Measurements from ENCODE around the gene TUBGCP6.

Gene TUBGCP6

DNA sequence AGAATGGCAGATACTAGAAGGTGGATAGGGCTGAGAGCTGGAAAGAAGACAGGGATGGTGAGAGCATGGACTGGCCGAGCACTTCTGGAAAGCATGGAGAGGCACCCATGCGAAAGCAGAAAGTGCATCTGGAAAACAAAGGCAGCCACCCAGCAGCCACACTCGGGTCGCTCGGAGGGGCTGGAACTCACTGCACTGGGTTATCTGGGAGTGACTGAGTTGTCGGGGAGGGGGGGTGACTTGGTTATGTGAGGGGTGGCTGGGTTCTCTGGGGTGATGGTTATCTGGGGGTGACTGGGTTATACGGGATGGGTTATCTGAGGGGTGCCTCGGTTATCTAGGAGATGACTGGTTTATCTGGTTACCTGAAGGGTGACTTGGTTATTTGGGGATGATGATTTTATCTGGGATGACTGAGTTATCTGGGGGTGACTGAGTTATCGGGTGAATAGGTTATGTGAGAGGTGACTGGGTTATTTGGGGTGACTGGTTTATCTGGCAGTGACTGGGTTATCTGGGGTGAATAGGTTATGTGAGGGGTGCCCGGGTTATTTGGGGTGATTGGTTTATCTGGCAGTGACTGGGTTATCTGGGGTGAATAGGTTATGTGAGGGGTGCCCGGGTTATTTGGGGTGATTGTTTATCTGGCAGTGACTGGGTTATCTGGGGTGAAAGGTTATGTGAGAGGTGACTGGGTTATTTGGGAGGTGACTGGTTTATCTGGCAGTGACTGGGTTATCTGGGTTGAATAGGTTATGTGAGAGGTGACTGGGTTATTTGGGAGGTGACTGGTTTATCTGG, 76.9 kb downstream of the TUBGCP6 start:
- no peak overlapping the region for H3K4me3 ChIP-seq
- H3K27ac ChIP-seq, result no peak overlapping the region

Measured in skin epidermis (tissue), 12 donors.